Mesenchymal stem cell (in vitro differentiated cells and primary cell): ENCODE results near the gene MFF.

Experiments
- DNase-seq: peaks from one replicate; pipeline ENCODE4 v3.0.0-alpha.2; 2013
- H2AFZ ChIP-seq: one replicate; pipeline ENCODE4 v1.6.1; 2013; ENCODE audit warnings: low read depth, mild to moderate bottlenecking, control low read depth, inconsistent platforms, low read length, moderate library complexity
- H2AK5ac ChIP-seq: 2 replicates; pipeline ENCODE4 v1.6.1; 2013; ENCODE audit warnings: low read length, moderate library complexity, mild to moderate bottlenecking, inconsistent platforms; ENCODE audit not compliant: severe bottlenecking
- H2BK120ac ChIP-seq: one replicate; pipeline ENCODE4 v1.6.1; 2013; ENCODE audit warnings: low read depth, mild to moderate bottlenecking, inconsistent platforms, low read length, moderate library complexity
- H2BK12ac ChIP-seq, 2 experiments: one replicate each; pipeline ENCODE4 v1.6.1; 2013; ENCODE audit warnings: inconsistent platforms in 2 of 2, low read length in 2 of 2, mild to moderate bottlenecking in 2 of 2, moderate library complexity in 2 of 2, control low read depth in 1 of 2
- H2BK15ac ChIP-seq: one replicate; pipeline ENCODE4 v1.6.1; 2013; ENCODE audit warnings: mild to moderate bottlenecking, low read depth, inconsistent platforms; ENCODE audit not compliant: poor library complexity, severe bottlenecking
- H2BK5ac ChIP-seq: 2 replicates; pipeline ENCODE4 v1.6.1; 2013; ENCODE audit warnings: low read depth, mild to moderate bottlenecking, low read length, control low read depth, inconsistent platforms; ENCODE audit not compliant: poor library complexity, severe bottlenecking
- H3K14ac ChIP-seq, 2 experiments: one replicate each; pipeline ENCODE4 v1.6.1; 2013; ENCODE audit warnings: inconsistent platforms in 2 of 2, low read length in 2 of 2, control low read depth in 1 of 2, mild to moderate bottlenecking in 1 of 2, moderate library complexity in 1 of 2
- H3K18ac ChIP-seq, 2 experiments: one replicate each; pipeline ENCODE4 v1.6.1; 2013; ENCODE audit warnings: inconsistent platforms in 2 of 2, low read length in 2 of 2, control low read depth in 1 of 2, low read depth in 1 of 2, mild to moderate bottlenecking in 1 of 2
- H3K23ac ChIP-seq, 2 experiments: one replicate each; pipeline ENCODE4 v1.6.1; 2013; ENCODE audit warnings: inconsistent platforms in 2 of 2, low read length in 2 of 2, mild to moderate bottlenecking in 2 of 2, moderate library complexity in 2 of 2, control low read depth in 1 of 2
- H3K27ac ChIP-seq: 2 replicates; pipeline ENCODE4 v1.5.1; 2013; ENCODE audit warnings: mild to moderate bottlenecking, moderate library complexity, low read length, control low read depth, inconsistent platforms; ENCODE audit not compliant: poor library complexity, severe bottlenecking
- H3K27me3 ChIP-seq, 2 experiments: 2 replicates each; pipeline versions ENCODE4 v1.6.1 to v1.7.0; 2013; ENCODE audit warnings: low read length in 2 of 2, mild to moderate bottlenecking in 2 of 2, moderate library complexity in 2 of 2, control low read depth in 1 of 2, inconsistent platforms in 1 of 2; ENCODE audit not compliant: control insufficient read depth in 1 of 2, insufficient read depth in 1 of 2
- H3K36me3 ChIP-seq, 2 experiments: 2 replicates each; pipeline versions ENCODE4 v1.6.1 to v1.7.0; 2013; ENCODE audit warnings: low read length in 2 of 2, control low read depth in 1 of 2, inconsistent platforms in 1 of 2, low read depth in 1 of 2, mild to moderate bottlenecking in 1 of 2; ENCODE audit not compliant: insufficient read depth in 2 of 2, control insufficient read depth in 1 of 2
- H3K4ac ChIP-seq, 2 experiments: one replicate each; pipeline ENCODE4 v1.6.1; 2013; ENCODE audit warnings: inconsistent platforms in 2 of 2, low read length in 2 of 2, mild to moderate bottlenecking in 2 of 2, moderate library complexity in 2 of 2, control low read depth in 1 of 2, low read depth in 1 of 2
- H3K4me1 ChIP-seq: 2 replicates; pipeline ENCODE4 v1.6.1; 2013; ENCODE audit warnings: low read depth, low read length, control low read depth; ENCODE audit not compliant: control insufficient read depth, insufficient read depth
- H3K4me2 ChIP-seq: 2 replicates; pipeline ENCODE4 v1.6.1; 2013; ENCODE audit warnings: low read length, mild to moderate bottlenecking, inconsistent platforms; ENCODE audit not compliant: poor library complexity, severe bottlenecking
- H3K4me3 ChIP-seq, 2 experiments: 2 replicates each; pipeline versions ENCODE4 v1.5.1 to v1.7.0; 2013; ENCODE audit warnings: low read length in 2 of 2, mild to moderate bottlenecking in 2 of 2, control low read depth in 1 of 2, low read depth in 1 of 2; ENCODE audit not compliant: insufficient read depth in 1 of 2
- H3K79me1 ChIP-seq: replicated peaks from 2 replicates; pipeline ENCODE4 v1.6.1; 2013; ENCODE audit warnings: mild to moderate bottlenecking, control low read depth, low read length, inconsistent platforms; ENCODE audit not compliant: poor library complexity, severe bottlenecking
- H3K9ac ChIP-seq: 2 replicates; pipeline ENCODE4 v1.7.0; 2013; ENCODE audit warnings: mild to moderate bottlenecking, low read length, moderate library complexity
- H3K9me3 ChIP-seq: 2 replicates; pipeline ENCODE4 v1.7.0; 2013; ENCODE audit warnings: mild to moderate bottlenecking, low read length; ENCODE audit not compliant: control insufficient read depth
- H4K8ac ChIP-seq: one replicate; pipeline ENCODE4 v1.6.1; 2013; ENCODE audit warnings: inconsistent platforms, mild to moderate bottlenecking, low read length, moderate library complexity
- H4K91ac ChIP-seq: one replicate; pipeline ENCODE4 v1.6.1; 2013; ENCODE audit warnings: mild to moderate bottlenecking, low read length, inconsistent platforms
- WGBS: methylation state at CpG from one replicate; pipeline ENCODE4 v1.1.7; 2013; ENCODE audit warnings: mixed read lengths; 5-methylcytosine and 5-hydroxymethylcytosine counted together

The MFF gene

GRCh38 chr2:227340106-227340505, 15.1 kb downstream of the MFF start:
- Histone ChIP-seq H3K9me3 (no peaks in the 10 kb centered on the region), H3K4me1 (peaks cover 7% of the 10 kb centered on the region), H2BK5ac (no peak overlapping the region), H2AFZ (no peak overlapping the region), H3K4me2 (no peak overlapping the region), H4K8ac (no peak overlapping the region), H3K4ac (no peak overlapping the region), H2AK5ac (peak overlapping the region; percentile 19), H3K23ac (no peak overlapping the region), H2BK15ac (no peak overlapping the region), H3K36me3 (peaks cover 0 to 78% of the 10 kb centered on the region in 2 experiments), H3K18ac (no peak overlapping the region), H3K4me3 (no peak overlapping the region), H3K9ac (no peak overlapping the region), H3K27ac (peak overlapping the region; percentile 61), H2BK120ac (no peak overlapping the region), H3K27me3 (no peaks in the 10 kb centered on the region), H3K14ac (no peak overlapping the region), H2BK12ac (no peak overlapping the region), H3K79me1 (no peaks in the 10 kb centered on the region), H4K91ac (no peak overlapping the region)
- no peak for DNase-seq
- no CpG with 5 or more reads among the region's 6 CpGs for WGBS

GRCh38 chr2:227341553-227341952, 16.5 kb downstream of the MFF start:
- no peak overlapping the region for H4K8ac ChIP-seq
- H3K4me1 ChIP-seq = peaks cover 7% of the 10 kb centered on the region
- no peak overlapping the region for H3K27ac ChIP-seq
- H3K79me1 ChIP-seq = peaks cover 1% of the 10 kb centered on the region
- H2BK5ac ChIP-seq = no peak overlapping the region
- no peak overlapping the region for H2BK15ac ChIP-seq
- WGBS = no CpG with 5 or more reads among the region's 2 CpGs
- H3K9ac ChIP-seq = no peak overlapping the region
- no peak overlapping the region for H3K4me2 ChIP-seq
- DNase-seq = no peak
- no peak overlapping the region for H2AFZ ChIP-seq
- no peak overlapping the region for H3K14ac ChIP-seq
- no peaks in the 10 kb centered on the region for H3K9me3 ChIP-seq
- H3K4ac ChIP-seq = no peak overlapping the region
- H4K91ac ChIP-seq = no peak overlapping the region
- H3K18ac ChIP-seq = no peak overlapping the region
- H2BK120ac ChIP-seq = no peak overlapping the region
- no peak overlapping the region for H3K23ac ChIP-seq
- H2BK12ac ChIP-seq = no peak overlapping the region
- H3K36me3 ChIP-seq = peaks cover 0 to 78% of the 10 kb centered on the region in 2 experiments
- H3K4me3 ChIP-seq = no peak overlapping the region
- H2AK5ac ChIP-seq = no peak overlapping the region
- H3K27me3 ChIP-seq = no peaks in the 10 kb centered on the region

- Histone ChIP-seq H3K4me3 (no peak overlapping the region), H4K91ac (no peak overlapping the region), H3K4me1 (peaks cover 2% of the 10 kb centered on the region), H2BK12ac (no peak overlapping the region), H2AFZ (no peak overlapping the region), H3K4ac (no peak overlapping the region), H3K23ac (no peak overlapping the region), H2BK5ac (no peak overlapping the region), H3K9me3 (no peaks in the 10 kb centered on the region), H4K8ac (no peak overlapping the region), H2BK120ac (no peak overlapping the region), H2BK15ac (no peak overlapping the region), H2AK5ac (no peak overlapping the region), H3K18ac (no peak overlapping the region), H3K27ac (no peak overlapping the region), H3K14ac (no peak overlapping the region), H3K36me3 (peaks cover 0 to 85% of the 10 kb centered on the region in 2 experiments), H3K4me2 (no peak overlapping the region), H3K79me1 (peaks cover 4% of the 10 kb centered on the region), H3K27me3 (no peaks in the 10 kb centered on the region), H3K9ac (no peak overlapping the region)
- no CpG with 5 or more reads among the region's 2 CpGs for WGBS
- no peak for DNase-seq
Observed at GRCh38 chr2:227344231-227344630, 19.2 kb downstream of the MFF start.

- Histone ChIP-seq H3K27me3 (no peaks in the 10 kb centered on the region), H3K9me3 (no peaks in the 10 kb centered on the region)
- WGBS = 84% methylated on average over 5 of the region's 7 CpGs
Observed at GRCh38 chr2:227347117-227347516, 22.1 kb downstream of the MFF start.

More at GRCh38 chr2:227347117-227347516, 22.1 kb downstream of the MFF start:
- Histone ChIP-seq H2BK12ac (peak overlapping the region in 1 of 2 experiments; percentile 21), H3K18ac (no peak overlapping the region), H4K91ac (no peak overlapping the region), H4K8ac (no peak overlapping the region), H2BK15ac (no peak overlapping the region), H3K4ac (no peak overlapping the region), H3K4me3 (no peak overlapping the region), H2AK5ac (no peak overlapping the region), H2BK120ac (no peak overlapping the region), H3K14ac (no peak overlapping the region), H3K27ac (no peak overlapping the region), H2BK5ac (no peak overlapping the region), H3K4me1 (no peaks in the 10 kb centered on the region), H3K23ac (no peak overlapping the region), H3K36me3 (peaks cover 0 to 76% of the 10 kb centered on the region in 2 experiments), H3K79me1 (peaks cover 8% of the 10 kb centered on the region), H3K9ac (no peak overlapping the region), H3K4me2 (no peak overlapping the region), H2AFZ (no peak overlapping the region)
- DNase-seq = no peak
